GM19351 (cell line): ENCODE results near the gene PFN2.

Experiments
- ATAC-seq: cut with Tn5 transposase; IDR thresholded peaks from one replicate; pipeline ENCODE4 v1.9.1; 2021; ENCODE audit warnings: mild to moderate bottlenecking, moderate library complexity; ENCODE audit not compliant: unreplicated experiment

Gene PFN2

DNA sequence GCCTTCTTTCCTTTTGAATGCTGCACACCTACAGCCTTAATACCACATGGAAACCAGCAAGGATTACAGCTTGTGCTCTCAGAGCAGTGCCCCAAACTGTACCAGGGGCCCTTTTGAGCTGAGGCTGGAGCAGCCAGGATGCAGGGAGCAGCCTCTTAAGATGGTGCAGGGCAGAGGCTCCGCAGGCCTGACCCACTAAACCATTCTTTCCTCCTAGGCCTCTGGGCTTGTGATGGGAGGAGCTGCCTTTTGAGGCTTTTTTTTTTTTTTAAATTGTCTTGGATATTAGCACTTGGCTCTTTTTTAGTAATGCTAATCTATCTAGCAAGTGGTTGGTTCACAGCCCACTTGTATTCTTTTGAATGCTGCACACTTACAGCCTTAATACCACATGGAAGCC, 37.7 kb downstream of the PFN2 start:
- ATAC-seq = no peak

DNA sequence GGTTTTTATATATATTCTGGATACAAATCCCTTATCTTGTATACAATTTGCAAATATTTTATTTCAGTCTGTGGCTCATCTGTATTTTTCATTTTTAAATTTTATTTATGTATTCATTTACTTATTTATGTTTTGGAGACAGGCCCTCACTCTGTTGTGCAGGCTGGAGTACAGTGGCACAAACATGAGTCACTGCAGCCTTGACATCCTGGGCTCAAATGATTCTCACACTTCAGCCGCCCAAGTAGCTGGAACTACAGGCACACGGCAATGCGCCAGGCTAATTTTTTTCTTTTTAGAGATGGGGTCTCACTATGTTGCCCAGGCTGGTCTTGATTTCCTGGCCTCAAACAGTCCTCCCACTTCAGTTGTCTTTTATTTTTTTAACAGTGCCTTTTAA, 50.6 kb downstream of the PFN2 start:
- ATAC-seq = no peak

GRCh38 chr3:149919509-149919908, 51.2 kb downstream of the PFN2 start:
- ATAC-seq = no peak

- no peak for ATAC-seq
Observed at GRCh38 chr3:149917124-149917667, 53.5 kb downstream of the PFN2 start.
